Stimulated activated CD8-positive, alpha-beta memory T cell treated with anti-CD3 and anti-CD28 coated beads, Interleukin-15, amount 100 ng/mL, for 4 hours (primary cell): ENCODE measurements around the gene SBK3.
"Not testable (repeated sequence)": the region's sequence is repeated elsewhere in the genome, so short reads cannot be mapped to it uniquely, and the experiment has no call there.

Source experiments
- DNase-seq, 2 donors: peaks; one replicate each; pipeline ENCODE4 v3.0.0-alpha.2; 2020; ENCODE audit warnings: low read depth in 2 of 2

The SBK3 gene

GRCh38 chr19:55576746-55577145 is 31.4 kb upstream of the SBK3 start:
- no peak for DNase-seq

- DNase-seq: not testable (repeated sequence)
Observed at GRCh38 chr19:55573929-55574328, 28.6 kb upstream of the SBK3 start.

DNA sequence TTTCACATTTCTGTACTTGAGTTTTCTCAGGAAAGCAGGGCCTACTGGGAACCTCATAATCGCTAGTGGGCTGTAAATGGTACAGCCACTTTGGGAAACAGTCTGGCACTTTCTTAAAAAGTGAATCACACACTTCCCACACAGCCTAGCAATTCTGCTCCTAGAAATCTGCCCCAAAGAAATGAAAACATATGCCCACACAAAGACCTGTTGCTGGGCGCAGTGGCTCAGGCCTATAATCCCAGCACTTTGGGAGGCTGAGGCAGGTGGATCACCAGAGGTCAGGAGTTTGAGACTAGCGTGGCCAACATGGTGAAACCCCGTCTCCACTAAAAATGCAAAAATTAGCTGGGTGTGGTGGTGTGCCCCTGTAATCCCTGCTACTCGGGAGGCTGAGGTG is 24.1 kb upstream of the SBK3 start:
- DNase-seq: not testable (repeated sequence)

DNA sequence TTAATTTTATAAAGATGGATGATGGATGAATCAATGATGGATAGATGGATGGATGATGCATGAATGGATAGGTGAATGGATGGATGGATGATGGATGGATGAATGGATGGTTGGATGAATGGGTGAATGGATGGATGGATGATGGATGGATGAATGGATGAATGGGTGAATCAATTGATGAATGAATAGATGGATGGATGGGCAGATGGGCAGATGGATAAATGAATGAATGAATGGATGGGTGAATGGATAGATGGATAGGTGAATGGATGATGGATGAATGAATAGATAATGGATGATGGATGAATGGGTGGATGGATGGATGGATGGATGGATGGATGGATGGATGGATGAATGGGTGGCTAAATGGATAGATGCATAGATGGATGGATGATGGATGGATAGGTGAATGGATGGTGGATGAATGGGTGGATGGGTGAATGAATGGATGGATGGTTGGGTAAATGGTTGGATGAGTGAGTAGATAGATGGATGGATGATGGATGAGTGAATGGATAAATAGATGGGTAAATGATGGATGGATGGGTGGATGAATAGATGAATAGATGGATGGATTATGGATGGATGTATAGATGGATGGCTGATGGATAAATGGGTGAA is 22.5 kb upstream of the SBK3 start:
- no peak for DNase-seq

- no peak for DNase-seq
Observed at GRCh38 chr19:55566823-55567222, 21.5 kb upstream of the SBK3 start.

DNA sequence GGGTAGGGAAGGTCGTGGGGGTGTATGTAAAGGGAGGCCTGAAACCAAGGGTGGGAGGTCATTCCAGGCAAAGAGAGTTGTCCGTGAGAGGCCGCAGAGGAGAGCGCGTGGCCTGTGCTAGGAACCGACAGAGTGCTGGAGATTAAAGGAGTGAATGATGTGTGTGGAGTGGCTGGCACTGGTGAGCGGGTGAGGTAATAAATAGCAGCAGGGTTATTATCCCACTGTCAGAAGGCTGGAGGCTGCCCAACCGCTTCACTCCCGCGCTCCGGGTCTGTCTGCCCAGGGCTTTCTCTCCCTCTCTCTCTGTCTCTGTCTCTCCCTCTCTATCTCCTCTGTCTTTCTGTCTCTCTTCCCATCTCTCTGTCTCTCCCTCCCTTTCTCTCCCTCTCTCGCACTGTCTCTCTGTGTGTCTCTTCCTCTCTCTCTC is 17.9 kb upstream of the SBK3 start:
- no peak for DNase-seq

DNA sequence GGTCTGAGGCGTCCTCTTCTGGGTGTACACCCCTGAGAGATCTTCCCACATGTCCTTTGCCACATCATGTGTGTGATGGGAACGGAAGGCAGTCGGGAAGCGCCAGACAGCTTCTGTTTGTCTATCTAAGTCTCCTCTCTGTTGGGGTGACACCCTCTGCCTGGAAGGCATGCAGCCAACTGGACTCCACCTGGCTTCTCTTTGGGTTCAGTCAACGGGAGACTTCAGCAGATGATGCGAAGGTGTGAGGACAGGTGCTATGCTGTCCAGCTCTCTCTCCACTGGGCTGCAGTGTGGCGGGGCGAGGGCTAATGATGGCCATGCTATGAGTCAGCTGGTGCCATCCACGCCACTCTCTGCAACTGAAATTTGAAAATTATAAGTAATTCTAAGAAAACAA is 14.3 kb upstream of the SBK3 start:
- no peak for DNase-seq

- DNase-seq: no peak
Observed at GRCh38 chr19:55554741-55555152, 9.4 kb upstream of the SBK3 start.

DNA sequence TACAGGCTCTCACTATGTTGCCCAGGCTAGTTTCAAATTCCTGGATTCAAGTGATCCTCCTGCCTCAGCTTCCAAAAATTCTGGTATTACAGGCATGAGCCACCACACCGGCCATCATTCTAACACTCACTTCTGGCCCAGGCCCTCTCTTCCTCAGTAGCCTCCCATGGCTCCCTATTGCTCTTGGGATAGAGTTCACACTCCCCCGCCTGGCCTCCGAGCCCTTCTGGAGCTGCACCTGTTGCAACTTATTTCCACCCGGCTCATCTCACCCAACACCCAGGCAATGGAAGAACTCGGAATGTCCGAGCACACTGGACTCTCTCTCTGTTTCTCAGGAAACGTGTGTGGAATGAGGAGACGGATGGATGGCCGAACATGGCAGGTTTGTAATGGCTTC is 9.0 kb upstream of the SBK3 start:
- no peak for DNase-seq

DNA sequence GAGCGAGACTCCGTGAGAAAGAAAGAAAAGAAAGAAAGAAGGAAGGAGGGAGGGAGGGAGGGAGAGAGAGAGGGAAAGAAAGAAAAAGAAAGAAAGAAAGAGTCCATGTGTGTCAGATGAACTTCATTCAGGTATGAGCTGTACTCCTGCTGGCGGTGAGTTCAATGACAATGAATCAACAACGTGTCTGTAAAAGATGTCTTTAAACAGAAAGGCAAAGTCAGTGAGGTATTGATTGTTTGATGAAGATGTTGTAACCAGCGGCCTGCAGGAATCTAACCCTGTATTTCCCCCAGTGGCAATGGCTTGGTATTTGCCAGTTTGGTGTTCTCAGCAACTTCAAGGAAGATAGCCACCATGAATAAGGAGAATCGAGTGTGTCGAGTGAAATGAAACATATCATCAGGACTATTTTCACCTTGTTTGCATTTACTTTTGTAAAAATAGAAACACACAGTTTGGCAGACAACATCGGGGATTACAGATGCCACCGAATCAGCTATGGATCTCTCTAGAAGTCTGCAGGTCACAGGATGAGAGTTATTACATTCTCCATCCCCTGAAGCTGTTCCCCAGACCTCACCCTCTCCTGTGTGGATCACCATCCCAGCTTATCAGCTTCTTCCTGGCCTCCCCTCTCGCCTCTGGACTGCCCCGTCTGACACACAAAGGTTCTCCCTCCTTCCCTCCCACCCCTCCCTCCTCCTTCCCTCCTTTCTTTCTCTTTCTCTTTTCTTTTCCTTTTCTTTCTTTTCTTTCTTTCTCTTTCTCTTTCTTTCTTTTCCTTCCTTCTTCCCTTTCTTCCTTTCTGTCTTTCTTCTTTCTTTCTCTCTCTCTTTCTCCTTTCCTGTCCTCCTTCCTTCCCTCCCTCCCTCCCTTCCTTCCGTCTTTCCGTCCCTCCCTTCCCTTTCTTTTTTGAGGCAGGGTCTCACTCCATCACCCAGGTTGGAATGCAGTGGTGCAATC is 8.2 kb upstream of the SBK3 start:
- DNase-seq: no peak

GRCh38 chr19:55552620-55553019 is 7.3 kb upstream of the SBK3 start:
- DNase-seq: no peak

DNA sequence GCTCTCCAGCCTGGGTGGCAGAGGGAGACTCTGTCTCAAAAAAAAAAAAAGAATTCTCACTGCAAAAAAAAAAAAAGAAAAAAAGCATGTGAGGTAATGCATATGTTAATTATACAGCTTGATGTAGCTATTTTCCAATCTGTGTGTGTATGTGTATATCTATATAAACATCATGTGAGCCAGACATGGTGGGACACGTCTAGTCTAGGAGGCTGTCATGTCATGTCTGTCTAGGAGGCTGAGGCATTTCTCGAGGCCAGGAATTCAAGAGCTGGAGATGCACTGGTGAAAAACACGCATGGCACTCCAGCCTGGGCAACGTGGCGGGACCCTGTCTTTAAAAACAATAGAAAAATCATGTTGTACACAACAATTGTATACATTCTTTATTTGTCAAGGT is 6.9 kb upstream of the SBK3 start:
- no peak for DNase-seq

DNA sequence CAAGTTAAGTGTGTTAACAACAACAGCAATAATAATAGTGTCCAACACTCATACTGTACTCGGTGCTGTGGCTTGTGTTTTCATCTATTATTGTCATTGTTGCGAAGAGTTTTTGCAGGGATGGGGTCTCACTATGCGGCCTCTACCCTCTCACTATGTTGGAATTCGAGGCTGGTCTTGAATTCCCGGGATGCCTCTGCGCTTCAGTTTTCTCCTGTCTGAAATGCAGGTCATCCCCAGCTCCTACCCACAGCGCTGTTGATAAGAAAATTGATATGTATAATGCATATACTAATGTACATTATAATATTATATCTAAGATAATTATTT is 4.9 kb upstream of the SBK3 start:
- DNase-seq: no peak

GRCh38 chr19:55549500-55550320 is 4.4 kb upstream of the SBK3 start:
- DNase-seq: no peak

DNA sequence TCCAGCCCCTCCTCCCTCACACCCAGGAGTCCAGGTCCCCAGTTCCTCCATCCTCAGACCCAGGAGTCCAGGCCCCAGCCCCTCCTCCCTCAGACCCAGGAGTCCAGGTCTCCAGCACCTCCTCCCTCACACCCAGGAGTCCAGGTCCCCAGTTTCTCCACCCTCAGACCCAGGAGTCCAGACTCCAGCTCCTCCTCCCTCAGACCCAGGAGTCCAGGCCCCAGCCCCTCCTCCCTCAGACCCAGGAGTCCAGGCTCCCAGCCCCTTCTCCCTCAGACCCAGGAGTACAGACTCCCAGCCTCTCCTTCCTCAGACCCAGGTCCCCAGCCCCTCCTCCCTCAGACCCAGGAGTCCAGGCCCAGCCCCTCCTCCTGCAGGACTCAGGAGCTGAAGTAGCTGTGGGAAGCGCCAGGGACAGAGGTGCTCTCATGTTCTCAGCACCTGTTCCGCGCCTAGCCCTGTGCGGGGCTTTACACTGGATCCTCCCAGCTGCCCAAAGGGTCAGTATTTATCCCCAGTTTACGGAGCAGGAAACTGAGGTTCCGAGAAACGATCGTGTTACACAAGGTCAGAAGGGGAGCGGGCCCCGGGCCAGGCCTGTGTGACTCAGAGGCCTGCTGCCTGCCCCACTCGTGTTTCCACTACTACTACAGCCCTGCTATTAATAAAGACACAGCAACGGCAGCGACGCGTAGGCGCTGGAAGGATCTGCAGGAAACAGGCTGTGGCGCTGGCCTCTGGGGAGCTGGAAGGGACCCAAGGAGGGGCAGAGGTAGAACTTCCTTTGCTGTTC is 1.7 kb upstream of the SBK3 start:
- no peak for DNase-seq

DNA sequence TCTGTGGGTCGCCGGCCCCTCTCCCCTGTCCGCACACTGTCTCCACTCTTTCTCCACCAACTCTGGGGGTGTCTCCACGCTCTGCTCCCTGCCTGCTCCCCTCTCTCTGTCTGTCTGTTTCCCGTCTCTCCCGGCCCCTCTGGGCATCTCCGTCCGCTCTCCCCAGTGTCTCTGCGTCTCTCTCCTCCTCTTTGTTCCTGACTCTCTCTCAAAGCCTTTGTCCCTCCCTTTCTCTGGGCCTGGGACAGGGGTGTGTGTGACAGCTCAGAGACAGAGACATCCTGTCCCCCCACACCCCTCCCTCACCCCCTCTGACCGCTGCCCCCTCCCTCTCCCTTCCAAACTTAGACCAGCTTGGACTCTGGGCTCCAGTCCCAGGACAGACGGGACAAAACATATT is 668 bp upstream of the SBK3 start:
- no peak for DNase-seq

DNA sequence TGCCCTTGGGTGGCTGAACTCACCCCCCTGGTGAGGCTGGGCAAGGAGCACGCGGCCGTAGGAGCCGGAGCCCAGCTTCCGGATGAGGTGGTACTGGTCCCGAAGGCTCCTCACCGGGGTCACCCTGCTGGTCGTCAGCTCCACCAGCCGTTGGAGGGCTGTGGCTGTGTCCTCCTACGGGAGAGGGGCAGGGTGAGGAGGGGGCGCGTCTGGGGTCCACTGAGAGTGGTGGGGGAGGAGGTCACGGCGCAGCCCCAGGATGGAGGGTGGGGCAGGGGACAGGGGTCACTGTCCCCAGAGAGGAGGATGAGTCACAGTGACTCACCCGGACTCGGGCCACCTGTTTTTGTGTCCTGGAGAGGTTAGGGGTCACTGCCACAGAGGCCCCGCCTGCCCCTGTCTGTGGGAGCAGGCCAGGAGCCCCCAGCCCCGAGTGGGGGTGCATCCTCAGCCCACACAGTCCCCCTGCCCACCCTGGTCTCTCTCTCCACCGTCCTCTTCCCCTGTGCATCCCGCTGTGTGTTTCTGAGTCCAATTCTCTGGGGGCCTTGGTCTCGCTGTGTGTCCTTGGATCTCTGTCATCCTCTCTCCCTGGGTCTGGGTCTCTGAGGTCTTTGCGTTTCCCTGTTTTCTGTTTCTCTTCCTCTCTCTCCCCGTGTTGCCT is 435 bp downstream of the SBK3 start:
- DNase-seq: no peak

DNA sequence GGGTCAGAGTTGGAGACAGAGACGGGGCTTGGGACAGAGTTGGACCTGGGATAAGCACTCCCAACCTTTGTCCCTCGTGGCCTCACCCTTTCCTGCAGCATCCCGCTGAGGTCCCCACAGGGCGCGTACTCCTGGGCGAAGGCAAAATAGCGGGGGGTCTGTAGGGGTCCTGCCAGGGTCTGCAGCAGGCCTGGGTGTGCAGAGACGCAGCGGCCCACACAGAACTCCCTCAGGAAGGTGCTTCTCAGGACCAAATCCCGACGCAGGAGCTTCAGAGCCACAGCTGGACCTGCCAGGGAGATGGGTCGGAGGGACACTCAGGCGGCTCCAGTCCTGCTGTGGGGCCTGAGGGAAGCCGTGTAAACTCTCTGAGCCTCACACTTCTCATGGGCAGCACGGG is 1.3 kb downstream of the SBK3 start:
- no peak for DNase-seq

DNA sequence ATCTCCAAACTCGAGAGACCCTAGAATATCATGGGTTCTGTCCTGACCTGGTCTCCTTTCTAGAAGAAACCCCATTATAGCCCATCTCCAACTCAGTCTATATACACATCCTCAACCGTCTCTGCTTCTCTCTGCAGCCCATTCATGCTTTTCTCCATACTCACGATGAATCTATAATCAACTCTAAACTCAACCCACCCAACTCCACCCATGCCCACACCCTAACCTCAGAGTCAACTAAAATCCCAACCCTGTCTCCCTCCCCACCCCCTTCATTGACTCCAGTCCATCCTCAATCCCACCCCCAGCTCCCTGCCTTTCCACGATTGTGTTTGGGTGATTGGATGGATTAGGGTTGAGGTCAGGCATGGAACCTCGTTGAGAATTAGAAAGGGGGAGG is 1.8 kb downstream of the SBK3 start:
- DNase-seq: no peak

- DNase-seq: no peak
Observed at GRCh38 chr19:55542292-55542855, 3.0 kb downstream of the SBK3 start.

DNA sequence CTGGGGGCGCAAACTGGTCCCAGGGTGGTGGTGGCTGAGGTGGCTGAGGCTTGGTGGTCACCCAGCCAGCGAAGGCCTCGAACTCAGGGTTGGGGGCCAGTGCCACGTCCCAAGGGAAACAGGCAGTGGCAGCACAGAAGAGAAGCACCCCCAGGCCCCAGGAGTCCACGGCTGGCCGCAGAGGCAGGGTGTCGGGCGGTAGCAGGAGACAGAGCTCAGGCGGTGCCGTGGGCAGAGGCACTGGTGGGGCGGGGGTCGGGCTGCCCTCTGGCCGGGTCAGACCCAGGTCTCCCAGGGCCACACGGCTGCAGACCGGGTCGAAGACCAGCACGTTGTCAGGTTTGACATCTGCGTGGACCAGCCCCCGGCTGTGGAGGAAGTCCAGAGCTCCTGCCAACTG is 4.3 kb downstream of the SBK3 start:
- DNase-seq: no peak
